Kidney (tissue), 14 donors: ENCODE data around the gene ZMIZ2. TPM values are rescaled to one million over a fixed set of nuclear protein-coding genes. Genes with fewer than 3 reads are reported as not detected.
"Not testable (repeated sequence)": the region's sequence is repeated elsewhere in the genome, so short reads cannot be mapped to it uniquely, and the experiment has no call there.

Experiments used
- DNase-seq, 5 donors: peaks; one replicate each; pipeline ENCODE4 v3.0.0-alpha.2; 2013 to 2020
- FAIRE-seq: peaks from 2 replicates; lab custom pipeline; 2012; peaks lifted over from hg19 to GRCh38; lab: Jason Lieb, UNC
- H3K27ac ChIP-seq, 2 donors: one replicate each; pipeline ENCODE4 v1.7.0; 2013; ENCODE audit warnings: low read depth in 2 of 2, low read length in 2 of 2, inconsistent platforms in 1 of 2
- H3K27me3 ChIP-seq: one replicate; pipeline ENCODE4 v1.7.1; 2013; ENCODE audit warnings: low read length, inconsistent platforms; ENCODE audit not compliant: control insufficient read depth, insufficient read depth
- H3K36me3 ChIP-seq, 3 donors: one replicate each; pipeline versions ENCODE4 v1.7.0 to v1.7.1; 2013; ENCODE audit warnings: low read length in 3 of 3, control low read depth in 1 of 3, inconsistent platforms in 1 of 3; ENCODE audit not compliant: insufficient read depth in 3 of 3, control insufficient read depth in 2 of 3
- H3K4me1 ChIP-seq, 3 donors: one replicate each; pipeline versions ENCODE4 v1.7.0 to v1.7.1; 2013; ENCODE audit warnings: low read length in 3 of 3, inconsistent platforms in 1 of 3, low read depth in 1 of 3; ENCODE audit not compliant: control insufficient read depth in 2 of 3, insufficient read depth in 2 of 3
- H3K4me3 ChIP-seq, 3 donors: one replicate each; pipeline versions ENCODE4 v1.7.0 to v1.8.1; 2013; ENCODE audit warnings: low read length in 3 of 3, control low read depth in 1 of 3, inconsistent platforms in 1 of 3
- H3K9ac ChIP-seq, 3 donors: one replicate each; pipeline versions ENCODE4 v1.7.0 to v1.7.1; 2013; ENCODE audit warnings: low read length in 3 of 3, control low read depth in 1 of 3, inconsistent platforms in 1 of 3
- H3K9me3 ChIP-seq, 3 donors: one replicate each; pipeline versions ENCODE4 v1.7.0 to v1.7.1; 2013; ENCODE audit warnings: low read length in 3 of 3, control low read depth in 1 of 3, inconsistent platforms in 1 of 3; ENCODE audit not compliant: control insufficient read depth in 2 of 3, insufficient read depth in 1 of 3
- intact Hi-C: fragments of 100-400 bp; cut with DNase I; formaldehyde crosslinking; loops from one replicate; pipeline ENCODE4 v1.11.1; 2022
- polyA plus RNA-seq: library from polyadenylated mRNA; stranded (reverse); fragments of 350-450 nt; fragmentation: Illumina TruSeq; extraction: RNeasy Lipid Tissue Mini Kit (QIAGEN cat#74804); gene quantifications from one replicate; pipeline ENCODE4 v1.2.3, GENCODE V29; 2014; ENCODE audit warnings: low read depth, low replicate concordance; ENCODE audit not compliant: insufficient read depth
- total RNA-seq: library from RNA; stranded (reverse); fragmentation: NEBNext Ultra II Directional; extraction: Animal tissue kit (Norgen Biotek cat#: 25700); gene quantifications from one replicate; pipeline ENCODE4 v1.2.1, GENCODE V29; 2021
- TF ChIP-seq, protein P1 (sequence below): IDR thresholded peaks from 3 replicates; pipeline ENCODE4 v1.5.1; 2012; ENCODE audit warnings: mild to moderate bottlenecking, moderate library complexity, borderline replicate concordance; ENCODE audit not compliant: insufficient read depth; ENCODE audit errors: extremely low read depth
- donor health status: control.
- donor health status: control.
- donor health status: control.
- donor health status: control.
- donor health status: control.
- donor health status: DM: yes; HTN: yes; CAD: no.
- donor health status: Normal renal cell carcinoma (clear cell type).

The ZMIZ2 gene
- total and polyA plus RNA-seq, 2 donors from 2014 or later: 30.5 to 127 TPM

DNA sequence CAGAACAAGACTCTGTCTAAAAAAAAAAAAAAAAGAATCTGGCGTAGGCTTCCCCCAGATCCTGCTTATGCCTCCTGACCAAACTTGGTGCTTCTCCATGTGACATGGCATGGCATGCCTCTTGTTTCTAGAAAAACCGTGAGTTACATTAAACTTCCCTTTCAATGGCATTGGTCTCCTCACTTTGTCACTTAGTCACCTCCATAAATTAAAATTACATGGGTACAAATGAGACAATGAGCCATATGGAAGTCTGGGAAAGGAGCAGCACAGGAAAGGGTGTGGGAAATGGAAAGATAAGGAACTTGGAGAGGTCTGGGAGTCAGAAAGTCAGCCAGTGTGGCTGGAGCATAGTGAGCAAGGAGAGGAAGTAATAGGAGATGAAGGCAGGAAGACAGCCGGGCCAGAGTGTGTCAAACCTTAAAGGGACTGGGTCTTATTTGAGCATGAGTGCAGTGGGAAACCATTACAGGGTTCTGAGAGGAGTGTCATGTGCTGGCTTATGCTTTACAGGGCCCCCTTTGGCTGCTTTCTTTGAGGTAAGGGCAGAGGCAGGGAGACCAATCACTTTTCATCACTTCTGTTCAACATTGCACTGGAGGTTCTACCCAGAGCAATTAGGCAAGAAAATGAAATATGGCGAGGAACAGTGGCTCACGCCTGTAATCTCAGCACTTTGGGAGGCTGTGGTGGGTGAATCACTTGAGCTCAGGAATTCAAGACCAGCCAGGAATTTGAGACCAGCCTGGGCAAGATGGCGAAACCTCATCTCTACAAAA lies 21.3 kb upstream of the ZMIZ2 start:
- Histone ChIP-seq H3K36me3 (no peaks in the 10 kb centered on the region), H3K9me3 (no peaks in the 10 kb centered on the region), H3K4me3 (no peak overlapping the region), H3K9ac (no peak overlapping the region), H3K27me3 (no peaks in the 10 kb centered on the region), H3K4me1 (no peaks in the 10 kb centered on the region), H3K27ac (no peak overlapping the region)
- no peak for DNase-seq
- intact Hi-C loops: no loop called here
- FAIRE-seq: no peak
- TF ChIP-seq, protein P1, sequence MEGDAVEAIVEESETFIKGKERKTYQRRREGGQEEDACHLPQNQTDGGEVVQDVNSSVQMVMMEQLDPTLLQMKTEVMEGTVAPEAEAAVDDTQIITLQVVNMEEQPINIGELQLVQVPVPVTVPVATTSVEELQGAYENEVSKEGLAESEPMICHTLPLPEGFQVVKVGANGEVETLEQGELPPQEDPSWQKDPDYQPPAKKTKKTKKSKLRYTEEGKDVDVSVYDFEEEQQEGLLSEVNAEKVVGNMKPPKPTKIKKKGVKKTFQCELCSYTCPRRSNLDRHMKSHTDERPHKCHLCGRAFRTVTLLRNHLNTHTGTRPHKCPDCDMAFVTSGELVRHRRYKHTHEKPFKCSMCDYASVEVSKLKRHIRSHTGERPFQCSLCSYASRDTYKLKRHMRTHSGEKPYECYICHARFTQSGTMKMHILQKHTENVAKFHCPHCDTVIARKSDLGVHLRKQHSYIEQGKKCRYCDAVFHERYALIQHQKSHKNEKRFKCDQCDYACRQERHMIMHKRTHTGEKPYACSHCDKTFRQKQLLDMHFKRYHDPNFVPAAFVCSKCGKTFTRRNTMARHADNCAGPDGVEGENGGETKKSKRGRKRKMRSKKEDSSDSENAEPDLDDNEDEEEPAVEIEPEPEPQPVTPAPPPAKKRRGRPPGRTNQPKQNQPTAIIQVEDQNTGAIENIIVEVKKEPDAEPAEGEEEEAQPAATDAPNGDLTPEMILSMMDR: no peak

DNA sequence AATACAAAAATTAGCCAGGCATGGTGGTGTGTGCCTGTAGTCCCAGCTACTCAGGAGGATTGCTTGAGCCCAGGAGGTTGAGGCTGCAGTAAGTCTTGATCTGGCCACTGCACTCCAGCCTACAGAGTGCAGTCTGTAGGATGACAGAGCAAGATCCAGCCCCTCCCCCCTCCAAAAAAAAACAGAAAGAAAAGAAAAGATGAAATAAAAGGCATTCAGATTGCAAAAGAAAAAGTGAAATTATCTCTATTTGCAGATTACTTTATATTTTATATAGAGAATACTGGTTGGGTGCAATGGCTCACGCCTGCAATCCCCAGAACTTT lies 20.7 kb upstream of the ZMIZ2 start:
- no peak overlapping the region for H3K9ac ChIP-seq
- TF ChIP-seq, protein P1: no peak
- no peaks in the 10 kb centered on the region for H3K36me3 ChIP-seq
- H3K4me3 ChIP-seq: no peak overlapping the region
- no peak for DNase-seq
- intact Hi-C loops: no loop called here
- H3K27me3 ChIP-seq: no peaks in the 10 kb centered on the region
- H3K4me1 ChIP-seq: no peaks in the 10 kb centered on the region
- FAIRE-seq: no peak
- no peaks in the 10 kb centered on the region for H3K9me3 ChIP-seq
- H3K27ac ChIP-seq: no peak overlapping the region

DNA sequence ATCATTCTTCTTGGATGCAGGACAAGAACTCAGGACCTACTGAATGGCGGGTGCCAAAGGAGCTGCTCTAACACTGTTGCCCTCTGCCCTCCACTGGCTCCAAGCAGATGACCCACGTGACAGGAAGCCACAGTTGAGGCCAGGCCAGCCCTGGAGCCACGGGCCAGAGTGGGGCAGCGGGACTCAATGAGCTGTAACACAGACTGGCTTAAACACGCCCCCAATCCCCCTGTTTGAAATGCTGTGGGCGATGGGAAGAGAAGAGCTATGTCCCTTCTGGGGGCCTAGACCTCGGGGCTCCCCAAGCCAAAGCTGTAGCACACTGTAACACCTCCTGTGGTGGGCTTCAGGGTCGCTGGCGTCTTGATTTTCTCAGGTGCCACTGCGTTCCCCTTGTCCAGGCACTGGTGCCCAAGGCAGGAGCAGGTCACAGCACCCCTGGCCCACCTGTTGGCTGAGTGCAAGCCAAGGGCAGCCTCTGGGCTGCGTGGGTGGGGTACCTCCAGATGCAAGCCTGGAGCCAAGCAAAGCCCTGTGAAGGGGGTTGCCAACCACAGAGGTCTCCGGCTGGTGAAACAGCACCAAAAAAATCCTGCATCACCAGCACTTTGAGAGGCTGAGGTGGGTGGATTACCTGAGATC lies 18.6 kb upstream of the ZMIZ2 start:
- H3K27me3 ChIP-seq: no peaks in the 10 kb centered on the region
- FAIRE-seq: no peak
- no peak overlapping the region for H3K4me3 ChIP-seq
- H3K9ac ChIP-seq: no peak overlapping the region
- H3K9me3 ChIP-seq: no peaks in the 10 kb centered on the region
- H3K4me1 ChIP-seq: no peaks in the 10 kb centered on the region
- intact Hi-C loops: no loop called here
- TF ChIP-seq, protein P1: no peak
- H3K36me3 ChIP-seq: no peaks in the 10 kb centered on the region
- no peak overlapping the region for H3K27ac ChIP-seq
- DNase-seq: no peak

DNA sequence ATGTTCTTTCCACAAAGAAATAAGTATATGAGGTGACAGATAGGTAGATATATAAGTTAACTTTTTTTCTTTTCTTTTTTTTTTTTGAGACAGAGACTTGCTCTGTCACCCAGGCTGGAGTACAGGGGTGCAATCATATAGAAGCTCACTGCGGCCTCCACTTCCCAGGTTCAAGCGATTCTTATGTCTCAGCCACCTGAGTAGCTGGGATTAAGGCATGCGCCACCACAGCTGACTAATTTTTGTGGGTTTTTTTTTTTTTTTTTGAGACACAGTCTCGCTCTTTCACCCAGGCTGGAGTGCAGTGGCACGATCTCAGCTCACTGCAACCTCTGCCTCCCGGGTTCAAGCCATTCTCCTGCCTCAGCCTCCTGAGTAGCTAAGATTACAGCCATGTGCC lies 15.7 kb upstream of the ZMIZ2 start:
- H3K36me3 ChIP-seq, H3K9me3 ChIP-seq, H3K27me3 ChIP-seq, H3K4me3 ChIP-seq, H3K27ac ChIP-seq, FAIRE-seq, intact Hi-C loops, H3K9ac ChIP-seq, H3K4me1 ChIP-seq: not testable (repeated sequence)
- DNase-seq: peak in 1 of 5 donors; percentile 3
